ENCODE data around the gene RAP2C.
"Not testable (repeated sequence)": the region's sequence is repeated elsewhere in the genome, so short reads cannot be mapped to it uniquely, and the experiment has no call there.

Gene RAP2C

DNA sequence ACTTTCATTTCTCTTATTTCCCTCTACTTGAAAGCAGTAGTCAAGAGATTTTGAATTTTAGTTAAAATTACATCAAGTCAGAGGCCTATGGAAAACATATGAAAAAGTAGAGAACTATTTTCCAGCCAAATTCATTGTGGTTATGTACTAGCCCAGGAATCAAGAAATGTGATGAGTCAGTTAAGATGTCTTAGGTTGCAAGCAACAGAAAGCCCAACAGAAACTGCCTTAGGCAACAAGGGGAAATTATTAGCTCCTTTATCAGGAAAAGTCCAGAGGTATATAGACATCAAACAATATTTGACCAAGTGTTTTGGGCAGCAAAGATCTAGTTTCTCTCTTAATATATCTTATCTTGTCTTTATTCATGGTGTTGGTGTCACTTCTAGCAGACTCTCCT is 53.6 kb downstream of the RAP2C start:
- no peaks in the 10 kb centered on the region; a peak in 1 of 22 replicates for H4K20me1 ChIP-seq
- H3K36me3 ChIP-seq: no peaks in the 10 kb centered on the region
- H3K4me3 ChIP-seq: no peak overlapping the region
- no peak overlapping the region for H3K27ac ChIP-seq
- no peak for TF ChIP-seq Cebpa-rat (IDR thresholded peaks at IDR 0.05)
- H3K4me2 ChIP-seq: no peak overlapping the region
- peaks cover 26 to 45% (median 38%) of the 10 kb centered on the region in 11 experiments for H3K9me3 ChIP-seq (replicated peaks in 1 of 11)
- no peak overlapping the region for H3K9ac ChIP-seq
- H3K27me3 ChIP-seq: peaks cover 44 to 79% (median 65%) of the 10 kb centered on the region in 11 experiments
- no peaks in the 10 kb centered on the region for H3K4me1 ChIP-seq

- no peaks in the 10 kb centered on the region for H3K4me1 ChIP-seq
- peaks cover 26 to 45% (median 38%) of the 10 kb centered on the region in 11 experiments for H3K9me3 ChIP-seq (replicated peaks in 1 of 11)
- no peaks in the 10 kb centered on the region; a peak in 1 of 22 replicates for H4K20me1 ChIP-seq
- no peak overlapping the region for H3K9ac ChIP-seq
- H3K27me3 ChIP-seq: peaks cover 38 to 72% (median 59%) of the 10 kb centered on the region in 11 experiments
- no peaks in the 10 kb centered on the region for H3K36me3 ChIP-seq
- H3K4me3 ChIP-seq: no peak overlapping the region
- H3K27ac ChIP-seq: no peak overlapping the region
- TF ChIP-seq Cebpa-rat (IDR thresholded peaks at IDR 0.05): no peak
- no peak overlapping the region for H3K4me2 ChIP-seq
These were observed 54.2 kb downstream of the RAP2C start for GRCh38 chrX:132165005-132165404.

DNA sequence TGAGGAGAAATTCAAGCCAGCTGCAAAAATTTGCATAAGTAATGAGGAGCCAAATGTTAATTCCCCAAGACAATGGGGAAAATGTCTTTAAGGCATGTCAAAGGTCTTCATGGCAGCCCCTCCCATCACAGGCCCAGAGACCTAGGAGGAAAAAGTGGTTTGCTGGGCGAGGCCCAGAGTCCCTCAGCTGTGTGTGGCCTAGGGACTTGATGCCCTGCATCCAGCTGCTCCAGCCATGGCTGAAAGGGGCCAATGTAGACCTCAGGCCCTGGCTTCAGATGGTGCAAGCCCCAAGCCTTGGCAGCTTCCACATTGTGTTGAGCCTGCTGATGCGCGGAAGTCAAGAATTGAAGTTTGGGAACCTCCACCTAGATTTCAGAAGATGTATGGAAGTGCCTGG is 56.2 kb downstream of the RAP2C start:
- H3K4me3 ChIP-seq, H3K4me2 ChIP-seq, H3K36me3 ChIP-seq, H3K9ac ChIP-seq, H3K4me1 ChIP-seq, H3K27ac ChIP-seq, H4K20me1 ChIP-seq: not testable (repeated sequence)
- H3K9me3 ChIP-seq (replicated peaks in 1 of 11): peaks cover 26 to 45% (median 38%) of the 10 kb centered on the region in 11 experiments
- peaks cover 19 to 53% (median 42%) of the 10 kb centered on the region in 11 experiments; a peak in 20 of 22 replicates for H3K27me3 ChIP-seq

DNA sequence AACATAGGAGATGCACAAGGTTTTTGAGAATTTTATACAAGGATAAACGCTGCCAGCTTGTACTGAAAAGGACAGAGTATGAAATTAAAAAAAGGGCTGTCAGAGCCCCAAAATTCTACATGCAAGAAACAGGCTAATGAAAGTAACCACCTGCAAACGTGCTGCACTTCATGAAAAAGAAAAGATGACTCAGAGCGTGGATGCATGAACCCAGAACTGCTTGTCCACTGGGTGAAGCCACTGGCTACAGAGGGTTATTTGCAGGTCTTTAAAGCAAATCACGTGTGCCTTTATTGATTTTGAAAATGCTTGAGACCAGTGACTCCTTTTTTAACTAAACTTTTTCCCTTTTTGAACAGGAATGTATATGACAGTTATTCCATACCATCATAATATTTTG is 66.1 kb downstream of the RAP2C start:
- Histone ChIP-seq H4K20me1 (no peaks in the 10 kb centered on the region), H3K27ac (no peak overlapping the region), H3K9me3 (replicated peaks in 1 of 11) (peaks cover 0 to 5% (median 0%) of the 10 kb centered on the region in 11 experiments; a peak in 1 of 22 replicates), H3K4me3 (no peak overlapping the region), H3K4me2 (no peak overlapping the region), H3K9ac (no peak overlapping the region), H3K4me1 (no peaks in the 10 kb centered on the region), H3K27me3 (peaks cover 55 to 71% (median 63%) of the 10 kb centered on the region in 11 experiments), H3K36me3 (no peaks in the 10 kb centered on the region)
- no peak for TF ChIP-seq Cebpa-rat (IDR thresholded peaks at IDR 0.05)
